ENCODE results near the gene ATP6V0A4. TPM values are rescaled to one million over a fixed set of nuclear protein-coding genes. Genes with fewer than 3 reads are reported as not detected.

The ATP6V0A4 gene
- total RNA-seq, 1 experiment from 2014 or later: 1.0 TPM

GRCh38 chr7:138781004-138781403, 17.0 kb downstream of the ATP6V0A4 start:
- TF ChIP-seq EZH2 (IDR thresholded peaks at IDR 0.05; ENCODE audit: low read length, unreplicated experiment) (no peak), CTCF (conservative IDR thresholded peaks at IDR 0.05; ENCODE audit: low read depth, low read length) (no peak), EZH2phosphoT487 (IDR thresholded peaks at IDR 0.05; ENCODE audit: borderline replicate concordance, low read length) (no peak)
- no TSS peak for BruUV-seq (replicated peaks)
- DNase-seq: no peak
- ATAC-seq: no peak
- Histone ChIP-seq H2AFZ (ENCODE audit: low read length) (no peak overlapping the region), H3K27me3 (ENCODE audit: low read length) (no peaks in the 10 kb centered on the region), H3K79me2 (ENCODE audit: low read length) (no peaks in the 10 kb centered on the region), H3K4me3 (ENCODE audit: low read length) (no peak overlapping the region), H3K4me1 (ENCODE audit: insufficient read depth, low read length) (no peaks in the 10 kb centered on the region), H3K36me3 (ENCODE audit: low read depth, low read length) (no peaks in the 10 kb centered on the region), H3K9me2 (replicated peaks; ENCODE audit: low read length) (no peaks in the 10 kb centered on the region), H3K4me2 (ENCODE audit: low read length) (no peak overlapping the region), H3F3A (ENCODE audit: low read length, unreplicated experiment) (no peaks in the 10 kb centered on the region), H4K20me1 (ENCODE audit: low read length) (no peaks in the 10 kb centered on the region), H3K9ac (ENCODE audit: low read length) (no peak overlapping the region), H3K9me3 (ENCODE audit: low read length) (no peaks in the 10 kb centered on the region), H3K27ac (ENCODE audit: low read length) (no peak overlapping the region)
- ChIA-PET CTCF (no interaction called here), POLR2A (ENCODE audit: unreplicated experiment) (no interaction called here)
- intact Hi-C loops (cut with micrococcal nuclease): no loop called here

GRCh38 chr7:138776166-138776833, 21.7 kb downstream of the ATP6V0A4 start:
- no peak for TF ChIP-seq EZH2phosphoT487 (IDR thresholded peaks at IDR 0.05; ENCODE audit: borderline replicate concordance, low read length)
- no peak for TF ChIP-seq EZH2 (IDR thresholded peaks at IDR 0.05; ENCODE audit: low read length, unreplicated experiment)
- TF ChIP-seq CTCF (conservative IDR thresholded peaks at IDR 0.05; ENCODE audit: low read depth, low read length): no peak
- Histone ChIP-seq H3K4me1 (ENCODE audit: insufficient read depth, low read length) (no peaks in the 10 kb centered on the region), H3K4me2 (ENCODE audit: low read length) (no peak overlapping the region), H3K4me3 (ENCODE audit: low read length) (no peak overlapping the region), H3K27me3 (ENCODE audit: low read length) (no peaks in the 10 kb centered on the region), H2AFZ (ENCODE audit: low read length) (no peak overlapping the region), H4K20me1 (ENCODE audit: low read length) (no peaks in the 10 kb centered on the region), H3K9ac (ENCODE audit: low read length) (no peak overlapping the region), H3K27ac (ENCODE audit: low read length) (no peak overlapping the region), H3K79me2 (ENCODE audit: low read length) (no peaks in the 10 kb centered on the region), H3F3A (ENCODE audit: low read length, unreplicated experiment) (no peaks in the 10 kb centered on the region), H3K9me2 (replicated peaks; ENCODE audit: low read length) (no peaks in the 10 kb centered on the region), H3K36me3 (ENCODE audit: low read depth, low read length) (no peaks in the 10 kb centered on the region), H3K9me3 (ENCODE audit: low read length) (no peaks in the 10 kb centered on the region)
- no TSS peak for BruUV-seq (replicated peaks)
- ATAC-seq (no peak), DNase-seq (no peak)
- ChIA-PET CTCF (no interaction called here), POLR2A (ENCODE audit: unreplicated experiment) (no interaction called here)
- intact Hi-C loops (cut with micrococcal nuclease): no loop called here

DNA sequence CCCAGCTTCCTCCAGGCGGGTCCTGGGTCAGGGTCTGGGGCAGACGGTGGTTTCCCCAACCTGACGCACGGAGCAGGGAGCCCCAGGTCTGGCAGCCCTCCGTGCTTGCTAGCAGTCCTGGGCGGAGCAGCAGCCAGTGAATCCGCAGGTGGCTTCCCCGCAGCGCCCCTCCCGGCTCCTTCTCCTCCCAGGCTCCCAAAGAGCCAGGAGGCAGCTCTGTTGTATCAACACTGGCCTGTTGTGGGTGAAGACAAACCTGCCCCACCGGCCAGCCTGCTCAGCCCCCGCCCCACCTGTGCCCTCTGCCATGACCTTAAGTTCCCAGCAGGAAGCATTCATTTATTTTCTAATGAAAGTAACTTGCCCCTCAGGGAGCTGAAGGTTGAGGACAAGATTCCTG, 24.2 kb downstream of the ATP6V0A4 start:
- intact Hi-C loops (cut with micrococcal nuclease): no loop called here
- no peaks in the 10 kb centered on the region for H3K9me2 ChIP-seq (replicated peaks; ENCODE audit: low read length)
- H3K9me3 ChIP-seq (ENCODE audit: low read length): no peaks in the 10 kb centered on the region
- ATAC-seq: no peak
- no peak overlapping the region for H3K4me2 ChIP-seq (ENCODE audit: low read length)
- no TSS peak for BruUV-seq (replicated peaks)
- H3K79me2 ChIP-seq (ENCODE audit: low read length): no peaks in the 10 kb centered on the region
- no peak overlapping the region for H2AFZ ChIP-seq (ENCODE audit: low read length)
- ChIA-PET CTCF (no interaction called here), POLR2A (ENCODE audit: unreplicated experiment) (no interaction called here)
- DNase-seq: no peak
- no peak overlapping the region for H3K9ac ChIP-seq (ENCODE audit: low read length)
- no peak for TF ChIP-seq EZH2phosphoT487 (IDR thresholded peaks at IDR 0.05; ENCODE audit: borderline replicate concordance, low read length)
- TF ChIP-seq CTCF (conservative IDR thresholded peaks at IDR 0.05; ENCODE audit: low read depth, low read length): no peak
- TF ChIP-seq EZH2 (IDR thresholded peaks at IDR 0.05; ENCODE audit: low read length, unreplicated experiment): no peak
- no peaks in the 10 kb centered on the region for H3K36me3 ChIP-seq (ENCODE audit: low read depth, low read length)
- H3K4me1 ChIP-seq (ENCODE audit: insufficient read depth, low read length): no peaks in the 10 kb centered on the region
- H4K20me1 ChIP-seq (ENCODE audit: low read length): no peaks in the 10 kb centered on the region
- no peaks in the 10 kb centered on the region for H3K27me3 ChIP-seq (ENCODE audit: low read length)
- H3F3A ChIP-seq (ENCODE audit: low read length, unreplicated experiment): no peaks in the 10 kb centered on the region
- H3K4me3 ChIP-seq (ENCODE audit: low read length): no peak overlapping the region
- H3K27ac ChIP-seq (ENCODE audit: low read length): no peak overlapping the region

All from PC-3 (cell line).